HL-60 (cell line): Measurements from ENCODE around the gene NPPC.

ENCODE experiments used
- DNase-seq, 2 experiments: peaks; one replicate each; pipeline ENCODE4 v3.0.0-alpha.2; 2010 to 2020; ENCODE audit warnings: low read depth in 1 of 2, low spot score in 1 of 2
- H3K27ac ChIP-seq: fragments of 250-450 bp; sonication (Bioruptor Pico); replicated peaks from 2 replicates; pipeline ENCODE4 v1.5.1; 2020; ENCODE audit warnings: mild to moderate bottlenecking, moderate library complexity
- H3K27me3 ChIP-seq: fragments of 250-450 bp; sonication (Bioruptor Pico); 2 replicates; pipeline ENCODE4 v1.5.1; 2021; ENCODE audit warnings: mild to moderate bottlenecking, moderate library complexity; ENCODE audit not compliant: insufficient read depth, poor library complexity, severe bottlenecking
- H3K4me3 ChIP-seq: replicated peaks from 2 replicates; pipeline ENCODE4 v1.5.1; 2011; ENCODE audit warnings: mild to moderate bottlenecking, control low read depth, low read length; ENCODE audit not compliant: insufficient read depth
- GABPA ChIP-seq: IDR thresholded peaks from 2 replicates; pipeline ENCODE4 v1.6.1; 2012; ENCODE audit warnings: low read depth
- POLR2AphosphoS5 ChIP-seq: IDR thresholded peaks from 2 replicates; pipeline ENCODE4 v1.6.1; 2012; ENCODE audit warnings: low read depth
- SPI1 ChIP-seq: IDR thresholded peaks from 2 replicates; pipeline ENCODE4 v1.6.1; 2012; ENCODE audit warnings: low read depth, mild to moderate bottlenecking, borderline replicate concordance
- TF ChIP-seq, protein P1 (sequence below): IDR thresholded peaks from 2 replicates; pipeline ENCODE4 v1.6.1; 2012; ENCODE audit warnings: low read depth; ENCODE audit not compliant: insufficient replicate concordance
- TF ChIP-seq, protein P2 (sequence below): IDR thresholded peaks from one replicate; pipeline ENCODE4 v1.5.1; 2011; ENCODE audit warnings: low read length, control low read depth, inconsistent platforms; ENCODE audit not compliant: insufficient read depth

Gene NPPC

DNA sequence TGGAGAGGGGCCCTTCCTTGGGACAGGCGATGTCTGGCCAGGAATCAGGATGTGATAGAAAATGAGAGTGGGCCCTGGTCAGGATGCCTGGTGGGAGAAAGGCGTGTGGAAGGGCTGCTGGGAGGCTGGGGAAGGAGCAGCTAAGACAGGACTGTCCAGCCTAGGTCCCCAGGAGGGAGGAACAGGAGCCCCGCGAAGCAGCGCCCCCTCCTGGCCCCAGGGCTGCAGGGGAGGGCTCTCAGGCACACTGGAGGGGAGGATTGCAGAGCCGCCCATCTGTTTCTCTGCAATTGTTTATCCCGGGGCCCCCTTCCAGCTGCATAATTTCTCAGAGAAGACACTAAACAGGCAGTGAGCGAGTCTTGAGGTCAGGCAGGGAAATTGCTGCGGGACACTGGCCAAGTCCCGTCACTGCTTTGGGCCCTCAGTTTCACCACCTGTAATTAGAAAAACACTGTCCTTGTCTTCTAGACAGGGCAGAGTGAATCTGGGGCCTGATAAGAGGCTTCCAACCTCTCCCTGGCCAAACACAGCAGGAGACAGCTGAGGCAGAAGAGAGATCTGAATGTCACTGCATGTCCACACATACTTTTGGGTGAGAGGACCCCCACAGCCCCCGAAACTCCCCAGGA, 3.9 kb upstream of the NPPC start:
- no peak for DNase-seq

DNA sequence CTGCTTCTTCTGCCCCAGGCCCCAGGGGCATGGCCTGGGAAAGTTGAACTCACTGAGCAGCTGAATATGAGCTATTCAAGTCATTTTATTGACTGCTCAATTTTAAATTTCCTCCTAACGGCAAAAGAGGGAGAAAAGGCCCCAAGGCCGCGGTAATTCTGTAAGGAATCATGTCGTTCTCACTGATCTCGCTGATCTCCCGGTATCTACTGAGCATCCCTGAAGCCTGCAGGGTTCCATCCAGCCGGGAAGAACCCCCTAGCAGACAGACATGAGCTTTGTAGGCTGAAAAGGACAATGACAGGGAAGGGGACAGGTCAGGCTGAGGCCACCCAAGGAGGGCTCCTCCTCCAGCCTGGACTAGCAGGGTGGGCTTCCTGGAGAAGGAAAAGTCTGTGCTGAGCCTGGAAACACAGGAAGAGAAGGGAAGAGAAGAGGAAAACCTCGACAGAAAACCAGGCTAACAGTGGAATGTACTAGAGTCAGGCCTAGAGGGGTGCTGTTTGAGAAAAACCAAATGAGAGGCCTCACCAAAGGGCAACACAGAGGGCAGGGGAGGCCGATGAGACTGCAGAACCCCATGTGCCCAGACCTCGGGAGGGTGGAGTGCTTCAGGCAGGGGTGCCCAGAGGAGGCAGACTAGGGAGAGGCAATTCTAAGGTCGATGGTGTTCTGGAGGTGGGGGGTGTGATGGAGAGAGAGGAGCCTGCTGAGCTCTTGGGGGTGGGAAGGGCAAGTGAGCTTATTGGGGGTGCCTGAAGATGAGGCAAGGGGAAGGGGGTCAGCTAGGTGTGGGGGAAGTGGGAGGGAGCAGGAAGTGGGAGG, 2.9 kb upstream of the NPPC start:
- TF ChIP-seq, protein P1, sequence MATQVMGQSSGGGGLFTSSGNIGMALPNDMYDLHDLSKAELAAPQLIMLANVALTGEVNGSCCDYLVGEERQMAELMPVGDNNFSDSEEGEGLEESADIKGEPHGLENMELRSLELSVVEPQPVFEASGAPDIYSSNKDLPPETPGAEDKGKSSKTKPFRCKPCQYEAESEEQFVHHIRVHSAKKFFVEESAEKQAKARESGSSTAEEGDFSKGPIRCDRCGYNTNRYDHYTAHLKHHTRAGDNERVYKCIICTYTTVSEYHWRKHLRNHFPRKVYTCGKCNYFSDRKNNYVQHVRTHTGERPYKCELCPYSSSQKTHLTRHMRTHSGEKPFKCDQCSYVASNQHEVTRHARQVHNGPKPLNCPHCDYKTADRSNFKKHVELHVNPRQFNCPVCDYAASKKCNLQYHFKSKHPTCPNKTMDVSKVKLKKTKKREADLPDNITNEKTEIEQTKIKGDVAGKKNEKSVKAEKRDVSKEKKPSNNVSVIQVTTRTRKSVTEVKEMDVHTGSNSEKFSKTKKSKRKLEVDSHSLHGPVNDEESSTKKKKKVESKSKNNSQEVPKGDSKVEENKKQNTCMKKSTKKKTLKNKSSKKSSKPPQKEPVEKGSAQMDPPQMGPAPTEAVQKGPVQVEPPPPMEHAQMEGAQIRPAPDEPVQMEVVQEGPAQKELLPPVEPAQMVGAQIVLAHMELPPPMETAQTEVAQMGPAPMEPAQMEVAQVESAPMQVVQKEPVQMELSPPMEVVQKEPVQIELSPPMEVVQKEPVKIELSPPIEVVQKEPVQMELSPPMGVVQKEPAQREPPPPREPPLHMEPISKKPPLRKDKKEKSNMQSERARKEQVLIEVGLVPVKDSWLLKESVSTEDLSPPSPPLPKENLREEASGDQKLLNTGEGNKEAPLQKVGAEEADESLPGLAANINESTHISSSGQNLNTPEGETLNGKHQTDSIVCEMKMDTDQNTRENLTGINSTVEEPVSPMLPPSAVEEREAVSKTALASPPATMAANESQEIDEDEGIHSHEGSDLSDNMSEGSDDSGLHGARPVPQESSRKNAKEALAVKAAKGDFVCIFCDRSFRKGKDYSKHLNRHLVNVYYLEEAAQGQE, result no peak
- TF ChIP-seq POLR2AphosphoS5 (no peak), GABPA (no peak), SPI1 (no peak)
- TF ChIP-seq, protein P2, sequence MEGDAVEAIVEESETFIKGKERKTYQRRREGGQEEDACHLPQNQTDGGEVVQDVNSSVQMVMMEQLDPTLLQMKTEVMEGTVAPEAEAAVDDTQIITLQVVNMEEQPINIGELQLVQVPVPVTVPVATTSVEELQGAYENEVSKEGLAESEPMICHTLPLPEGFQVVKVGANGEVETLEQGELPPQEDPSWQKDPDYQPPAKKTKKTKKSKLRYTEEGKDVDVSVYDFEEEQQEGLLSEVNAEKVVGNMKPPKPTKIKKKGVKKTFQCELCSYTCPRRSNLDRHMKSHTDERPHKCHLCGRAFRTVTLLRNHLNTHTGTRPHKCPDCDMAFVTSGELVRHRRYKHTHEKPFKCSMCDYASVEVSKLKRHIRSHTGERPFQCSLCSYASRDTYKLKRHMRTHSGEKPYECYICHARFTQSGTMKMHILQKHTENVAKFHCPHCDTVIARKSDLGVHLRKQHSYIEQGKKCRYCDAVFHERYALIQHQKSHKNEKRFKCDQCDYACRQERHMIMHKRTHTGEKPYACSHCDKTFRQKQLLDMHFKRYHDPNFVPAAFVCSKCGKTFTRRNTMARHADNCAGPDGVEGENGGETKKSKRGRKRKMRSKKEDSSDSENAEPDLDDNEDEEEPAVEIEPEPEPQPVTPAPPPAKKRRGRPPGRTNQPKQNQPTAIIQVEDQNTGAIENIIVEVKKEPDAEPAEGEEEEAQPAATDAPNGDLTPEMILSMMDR, result no peak
- Histone ChIP-seq H3K27ac (no peak overlapping the region), H3K27me3 (peaks cover 50% of the 10 kb centered on the region), H3K4me3 (no peak overlapping the region)
- no peak for DNase-seq

More for the DNA sequence above, 3.9 kb upstream of the NPPC start:
- no peak overlapping the region for H3K4me3 ChIP-seq
- H3K27ac ChIP-seq, result no peak overlapping the region
- H3K27me3 ChIP-seq, result peaks cover 41% of the 10 kb centered on the region
- TF ChIP-seq, protein P2, result peak; percentile 38
- TF ChIP-seq GABPA (no peak), SPI1 (no peak), POLR2AphosphoS5 (no peak)
- TF ChIP-seq, protein P1, result no peak

DNA sequence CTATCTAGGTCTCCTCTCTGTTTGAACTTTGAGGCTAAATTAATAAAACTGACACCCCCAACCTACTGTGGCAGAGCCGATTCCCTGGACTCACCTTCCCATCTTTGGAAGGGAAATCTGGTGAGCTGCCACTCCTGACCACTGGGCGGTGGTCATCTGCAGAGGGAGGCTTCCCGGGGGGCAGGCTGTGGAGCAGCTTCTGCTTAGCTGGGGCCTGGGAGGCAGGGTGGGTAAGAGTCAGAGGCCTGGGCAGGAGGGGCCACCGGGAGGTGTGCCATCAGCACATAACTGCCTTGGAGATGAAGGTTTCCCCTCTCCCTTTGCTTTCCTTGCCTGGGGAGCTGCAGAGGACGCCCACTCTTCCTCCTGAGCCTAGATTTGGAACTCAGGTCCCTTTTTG, 2.3 kb upstream of the NPPC start:
- no peak for DNase-seq
- TF ChIP-seq SPI1, result no peak
- TF ChIP-seq, protein P2, result no peak
- TF ChIP-seq, protein P1, result no peak
- no peak for TF ChIP-seq GABPA
- TF ChIP-seq POLR2AphosphoS5, result no peak
- Histone ChIP-seq H3K27ac (no peak overlapping the region), H3K27me3 (peaks cover 56% of the 10 kb centered on the region), H3K4me3 (no peak overlapping the region)
